ENCODE results near the gene ZC3HAV1L.

DNA sequence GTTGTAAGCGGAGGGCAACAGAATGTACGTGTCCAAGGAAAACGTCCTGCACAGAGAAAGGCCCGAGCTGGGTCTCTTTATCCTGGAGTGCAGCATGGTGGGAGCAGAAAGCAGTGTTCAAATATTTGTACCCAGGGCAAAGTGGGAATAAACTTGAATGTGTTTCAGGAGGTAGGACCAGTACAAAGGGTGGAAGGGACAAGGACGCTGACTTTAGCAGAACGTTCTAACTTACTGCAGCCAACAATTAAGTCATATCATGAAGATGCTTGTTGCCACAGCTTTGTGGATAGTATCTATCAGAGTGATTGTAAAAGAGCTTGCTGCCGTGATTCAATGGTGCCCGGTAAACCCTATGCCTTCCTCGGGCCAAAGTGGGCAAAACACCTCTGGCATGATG, 30.5 kb upstream of the ZC3HAV1L start:
- TF ChIP-seq, protein P1, sequence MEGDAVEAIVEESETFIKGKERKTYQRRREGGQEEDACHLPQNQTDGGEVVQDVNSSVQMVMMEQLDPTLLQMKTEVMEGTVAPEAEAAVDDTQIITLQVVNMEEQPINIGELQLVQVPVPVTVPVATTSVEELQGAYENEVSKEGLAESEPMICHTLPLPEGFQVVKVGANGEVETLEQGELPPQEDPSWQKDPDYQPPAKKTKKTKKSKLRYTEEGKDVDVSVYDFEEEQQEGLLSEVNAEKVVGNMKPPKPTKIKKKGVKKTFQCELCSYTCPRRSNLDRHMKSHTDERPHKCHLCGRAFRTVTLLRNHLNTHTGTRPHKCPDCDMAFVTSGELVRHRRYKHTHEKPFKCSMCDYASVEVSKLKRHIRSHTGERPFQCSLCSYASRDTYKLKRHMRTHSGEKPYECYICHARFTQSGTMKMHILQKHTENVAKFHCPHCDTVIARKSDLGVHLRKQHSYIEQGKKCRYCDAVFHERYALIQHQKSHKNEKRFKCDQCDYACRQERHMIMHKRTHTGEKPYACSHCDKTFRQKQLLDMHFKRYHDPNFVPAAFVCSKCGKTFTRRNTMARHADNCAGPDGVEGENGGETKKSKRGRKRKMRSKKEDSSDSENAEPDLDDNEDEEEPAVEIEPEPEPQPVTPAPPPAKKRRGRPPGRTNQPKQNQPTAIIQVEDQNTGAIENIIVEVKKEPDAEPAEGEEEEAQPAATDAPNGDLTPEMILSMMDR (IDR thresholded peaks at IDR 0.05 in 8 of 11, conservative IDR thresholded peaks at IDR 0.05 in 3 of 11) = no peak
- TF ChIP-seq POLR2A (IDR thresholded peaks at IDR 0.05) (no peak), POLR2AphosphoS5 (IDR thresholded peaks at IDR 0.05) (no peak)
